Hepatocyte (in vitro differentiated cells): ENCODE data around the gene SYNJ1. TPM values are rescaled to one million over a fixed set of nuclear protein-coding genes. Genes with fewer than 3 reads are reported as not detected.
A peak's percentile ranks its signal among the peaks of the same experiment; 100 is the strongest.
"Not testable (repeated sequence)": the region's sequence is repeated elsewhere in the genome, so short reads cannot be mapped to it uniquely, and the experiment has no call there.

Source experiments
- DNase-seq: peaks from one replicate; pipeline ENCODE4 v3.0.0-alpha.2; 2016; ENCODE audit warnings: low spot score
- H2AFZ ChIP-seq: fragments of 200-600 bp; sonication (generic); 2 replicates; pipeline ENCODE4 v1.6.0; 2016; ENCODE audit warnings: antibody characterized with exemption, mild to moderate bottlenecking
- H3K27ac ChIP-seq: fragments of 200-600 bp; sonication (generic); 2 replicates; pipeline ENCODE4 v1.5.1; 2016; ENCODE audit warnings: mild to moderate bottlenecking
- H3K27me3 ChIP-seq: fragments of 200-600 bp; sonication (generic); 2 replicates; pipeline ENCODE4 v1.6.1; 2016
- H3K36me3 ChIP-seq: fragments of 200-600 bp; sonication (generic); replicated peaks from 2 replicates; pipeline ENCODE4 v1.5.1; 2016; ENCODE audit warnings: low read depth; ENCODE audit not compliant: insufficient read depth
- H3K4me1 ChIP-seq: fragments of 200-600 bp; sonication (generic); 2 replicates; pipeline ENCODE4 v1.5.1; 2016; ENCODE audit warnings: mild to moderate bottlenecking, moderate library complexity; ENCODE audit not compliant: insufficient read depth
- H3K4me2 ChIP-seq: fragments of 200-600 bp; sonication (generic); 2 replicates; pipeline ENCODE4 v1.6.0; 2016
- H3K4me3 ChIP-seq: fragments of 200-600 bp; sonication (generic); 2 replicates; pipeline ENCODE4 v1.5.1; 2016; ENCODE audit warnings: mild to moderate bottlenecking
- H3K79me2 ChIP-seq: fragments of 200-600 bp; sonication (generic); 2 replicates; pipeline ENCODE4 v1.6.0; 2017; ENCODE audit warnings: mild to moderate bottlenecking
- H3K9me2 ChIP-seq: fragments of 200-600 bp; sonication (generic); replicated peaks from 2 replicates; pipeline ENCODE4 v1.6.0; 2017; ENCODE audit warnings: mild to moderate bottlenecking; ENCODE audit not compliant: insufficient read depth
- H3K9me3 ChIP-seq: fragments of 200-600 bp; sonication (generic); 2 replicates; pipeline ENCODE4 v1.5.1; 2016; ENCODE audit warnings: low read depth, mild to moderate bottlenecking
- H4K20me1 ChIP-seq: fragments of 200-600 bp; sonication (generic); 2 replicates; pipeline ENCODE4 v1.6.0; 2016; ENCODE audit warnings: mild to moderate bottlenecking; ENCODE audit not compliant: insufficient read depth, poor library complexity, severe bottlenecking
- CTCF ChIP-seq: fragments of 200-600 bp; sonication (generic); IDR thresholded peaks from 2 replicates; pipeline ENCODE4 v1.5.1; 2016; ENCODE audit warnings: antibody characterized with exemption, mild to moderate bottlenecking; ENCODE audit not compliant: poor library complexity
- EZH2 ChIP-seq: fragments of 200-600 bp; sonication (generic); IDR thresholded peaks from 2 replicates; pipeline ENCODE4 v1.6.1; 2016; ENCODE audit warnings: antibody characterized with exemption, mild to moderate bottlenecking, borderline replicate concordance
- EZH2phosphoT487 ChIP-seq: fragments of 200-600 bp; sonication (generic); IDR thresholded peaks from one replicate; pipeline ENCODE4 v1.6.1; 2018; ENCODE audit warnings: antibody characterized with exemption, mild to moderate bottlenecking, low read depth, moderate library complexity; ENCODE audit not compliant: unreplicated experiment, severe bottlenecking
- WGBS: methylation state at CpG from one replicate; pipeline ENCODE4 v1.1.6; 2016; ENCODE audit warnings: low lambda C conversion rate; ENCODE audit errors: missing lambda C conversion rate; 5-methylcytosine and 5-hydroxymethylcytosine counted together
- polyA plus RNA-seq: library from polyadenylated mRNA; unstranded; fragments of >200 nt; fragmentation: Nextera tagmentation; extraction: Ambion mirVana; gene quantifications from 2 replicates; pipeline ENCODE4 v1.2.1, GENCODE V29; 2016
- total RNA-seq: library from RNA; depleted of rRNA; stranded (reverse); fragments of >200 nt; gene quantifications from 2 replicates; pipeline ENCODE4 v1.2.3, GENCODE V29; 2014

The SYNJ1 gene
- total and polyA plus RNA-seq, 2 experiments from 2014 or later, result 3.9 to 8.9 TPM

GRCh38 chr21:32612999-32613337, 114.8 kb downstream of the SYNJ1 start:
- H3K36me3 ChIP-seq, result no peaks in the 10 kb centered on the region
- H3K9me2 ChIP-seq, result no peaks in the 10 kb centered on the region
- H3K4me2 ChIP-seq, result peak overlapping the region; percentile 86
- H4K20me1 ChIP-seq, result no peaks in the 10 kb centered on the region
- no peaks in the 10 kb centered on the region for H3K27me3 ChIP-seq
- H3K4me3 ChIP-seq, result peak overlapping the region; percentile 83
- peaks cover 13% of the 10 kb centered on the region for H3K4me1 ChIP-seq
- no peak for DNase-seq
- H2AFZ ChIP-seq, result peak overlapping the region; percentile 87
- 8% methylated on average over 15 of the region's 15 CpGs for WGBS
- peaks cover 30% of the 10 kb centered on the region for H3K79me2 ChIP-seq
- TF ChIP-seq EZH2, result no peak
- no peak for TF ChIP-seq CTCF
- no peak for TF ChIP-seq EZH2phosphoT487
- H3K27ac ChIP-seq, result peak overlapping the region; percentile 96
- H3K9me3 ChIP-seq, result no peaks in the 10 kb centered on the region

- peak within 1 kb of the TSS; percentile 83 for H3K4me3 ChIP-seq
- H3K36me3 ChIP-seq, result no peaks in the 10 kb centered on the region
- peaks cover 30% of the 10 kb centered on the region for H3K79me2 ChIP-seq
- no peaks in the 10 kb centered on the region for H4K20me1 ChIP-seq
- no peaks in the 10 kb centered on the region for H3K27me3 ChIP-seq
- peak; percentile 93 for DNase-seq
- H3K9me3 ChIP-seq, result no peaks in the 10 kb centered on the region
- WGBS, result under 1% methylated on average over 81 of the region's 81 CpGs
- H2AFZ ChIP-seq, result peak within 1 kb of the TSS; percentile 87
- H3K4me1 ChIP-seq, result peaks cover 13% of the 10 kb centered on the region
- TF ChIP-seq EZH2 (no peak), EZH2phosphoT487 (no peak), CTCF (no peak)
- no peaks in the 10 kb centered on the region for H3K9me2 ChIP-seq
- H3K4me2 ChIP-seq, result peak within 1 kb of the TSS; percentile 86
- H3K27ac ChIP-seq, result peak within 1 kb of the TSS; percentile 96
Measured at GRCh38 chr21:32612075-32612998, 115.5 kb downstream of the SYNJ1 start, which contains the start of gene CFAP298. Gene CFAP298 (minus strand): TSS chr21:32612377. CDS start chr21:32612243, 134 bp downstream.

- H3K36me3 ChIP-seq, result no peaks in the 10 kb centered on the region
- WGBS, result 2% methylated on average over 28 of the region's 28 CpGs
- H3K27me3 ChIP-seq, result no peaks in the 10 kb centered on the region
- H2AFZ ChIP-seq, result peak overlapping the region; percentile 87
- no peaks in the 10 kb centered on the region for H4K20me1 ChIP-seq
- peaks cover 13% of the 10 kb centered on the region for H3K4me1 ChIP-seq
- H3K79me2 ChIP-seq, result peaks cover 32% of the 10 kb centered on the region
- no peak for TF ChIP-seq EZH2
- no peak for TF ChIP-seq EZH2phosphoT487
- TF ChIP-seq CTCF, result no peak
- H3K9me3 ChIP-seq, result no peaks in the 10 kb centered on the region
- H3K27ac ChIP-seq, result peak overlapping the region; percentile 96
- peak; percentile 39 for DNase-seq
- no peaks in the 10 kb centered on the region for H3K9me2 ChIP-seq
- H3K4me3 ChIP-seq, result peak overlapping the region; percentile 83
- peak overlapping the region; percentile 86 for H3K4me2 ChIP-seq
Measured at GRCh38 chr21:32611471-32611997, 116.3 kb downstream of the SYNJ1 start.

- peaks cover 13% of the 10 kb centered on the region for H3K4me1 ChIP-seq
- peaks cover 33% of the 10 kb centered on the region for H3K79me2 ChIP-seq
- H3K9me2 ChIP-seq, H2AFZ ChIP-seq, H3K36me3 ChIP-seq, H4K20me1 ChIP-seq, H3K9me3 ChIP-seq, DNase-seq, H3K27me3 ChIP-seq, H3K27ac ChIP-seq: not testable (repeated sequence)
- 79% methylated on average over 17 of the region's 17 CpGs for WGBS
- H3K4me2 ChIP-seq, result peak overlapping the region; percentile 86
- H3K4me3 ChIP-seq, result peak overlapping the region; percentile 83
Measured at GRCh38 chr21:32610940-32611339, 116.9 kb downstream of the SYNJ1 start.
